ENCODE measurements around the gene IL20. TPM values are rescaled to one million over a fixed set of nuclear protein-coding genes. Genes with fewer than 3 reads are reported as not detected.

Gene IL20
- total RNA-seq, 2 experiments from 2014 or later: not detected

DNA sequence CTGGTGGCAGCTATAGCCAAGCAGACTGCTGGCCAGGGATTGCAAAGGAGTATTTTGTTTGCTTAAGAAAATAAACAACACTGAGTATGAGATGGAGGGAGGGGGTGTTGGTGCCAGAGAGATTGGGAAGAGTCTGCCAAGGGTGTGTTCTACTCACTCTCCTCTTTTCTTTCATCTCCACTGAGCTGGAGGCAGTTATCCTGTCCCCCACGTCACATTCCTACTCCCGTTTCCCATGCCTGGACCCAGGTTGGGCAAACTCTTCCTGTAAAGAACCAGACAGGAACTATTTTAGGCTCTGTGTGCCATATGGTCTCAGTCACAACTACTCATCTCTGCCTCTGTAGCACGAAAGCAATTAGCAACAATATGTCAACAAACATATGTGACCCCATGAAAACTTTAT, 30.4 kb downstream of the IL20 start:
- H3K9me2 ChIP-seq (ENCODE audit: insufficient read depth, low read length): no peaks in the 10 kb centered on the region
- no peaks in the 10 kb centered on the region for H3K9me3 ChIP-seq (ENCODE audit: low read length)
- CTCF ChIA-PET (ENCODE audit: unreplicated experiment): no interaction called here
- H3K4me2 ChIP-seq (ENCODE audit: low read length): no peak overlapping the region
- POLR2A ChIA-PET: interaction anchor here (0.7 kb wide), 1 partner anchor 10 kb away, joined by 4 read pairs; no protein-coding TSS in a partner anchor
- BruUV-seq (replicated peaks): no TSS peak
- H4K20me1 ChIP-seq (ENCODE audit: insufficient read depth, low read length): no peaks in the 10 kb centered on the region
- no peak for DNase-seq (ENCODE audit: low spot score)
- no peak overlapping the region for H2AFZ ChIP-seq (ENCODE audit: low read length)
- no peak overlapping the region for H3K27ac ChIP-seq (ENCODE audit: low read depth, low read length, poor library complexity, severe bottlenecking)
- intact Hi-C loops (cut with micrococcal nuclease; ENCODE audit: unreplicated experiment): no loop called here
- no peak overlapping the region for H3K4me3 ChIP-seq (ENCODE audit: low read depth, low read length, poor library complexity, severe bottlenecking)
- no peaks in the 10 kb centered on the region for H3K4me1 ChIP-seq (ENCODE audit: insufficient read depth, low read length, poor library complexity, severe bottlenecking)
- H3K36me3 ChIP-seq (ENCODE audit: insufficient read depth, low read length): no peaks in the 10 kb centered on the region
- H3K79me2 ChIP-seq (ENCODE audit: insufficient read depth, low read depth, low read length): no peaks in the 10 kb centered on the region
- TF ChIP-seq EZH2phosphoT487 (IDR thresholded peaks at IDR 0.05; ENCODE audit: borderline replicate concordance, low read depth, low read length): no peak
- TF ChIP-seq, protein P1, sequence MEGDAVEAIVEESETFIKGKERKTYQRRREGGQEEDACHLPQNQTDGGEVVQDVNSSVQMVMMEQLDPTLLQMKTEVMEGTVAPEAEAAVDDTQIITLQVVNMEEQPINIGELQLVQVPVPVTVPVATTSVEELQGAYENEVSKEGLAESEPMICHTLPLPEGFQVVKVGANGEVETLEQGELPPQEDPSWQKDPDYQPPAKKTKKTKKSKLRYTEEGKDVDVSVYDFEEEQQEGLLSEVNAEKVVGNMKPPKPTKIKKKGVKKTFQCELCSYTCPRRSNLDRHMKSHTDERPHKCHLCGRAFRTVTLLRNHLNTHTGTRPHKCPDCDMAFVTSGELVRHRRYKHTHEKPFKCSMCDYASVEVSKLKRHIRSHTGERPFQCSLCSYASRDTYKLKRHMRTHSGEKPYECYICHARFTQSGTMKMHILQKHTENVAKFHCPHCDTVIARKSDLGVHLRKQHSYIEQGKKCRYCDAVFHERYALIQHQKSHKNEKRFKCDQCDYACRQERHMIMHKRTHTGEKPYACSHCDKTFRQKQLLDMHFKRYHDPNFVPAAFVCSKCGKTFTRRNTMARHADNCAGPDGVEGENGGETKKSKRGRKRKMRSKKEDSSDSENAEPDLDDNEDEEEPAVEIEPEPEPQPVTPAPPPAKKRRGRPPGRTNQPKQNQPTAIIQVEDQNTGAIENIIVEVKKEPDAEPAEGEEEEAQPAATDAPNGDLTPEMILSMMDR (conservative IDR thresholded peaks at IDR 0.05; ENCODE audit: low read length): no peak

DNA sequence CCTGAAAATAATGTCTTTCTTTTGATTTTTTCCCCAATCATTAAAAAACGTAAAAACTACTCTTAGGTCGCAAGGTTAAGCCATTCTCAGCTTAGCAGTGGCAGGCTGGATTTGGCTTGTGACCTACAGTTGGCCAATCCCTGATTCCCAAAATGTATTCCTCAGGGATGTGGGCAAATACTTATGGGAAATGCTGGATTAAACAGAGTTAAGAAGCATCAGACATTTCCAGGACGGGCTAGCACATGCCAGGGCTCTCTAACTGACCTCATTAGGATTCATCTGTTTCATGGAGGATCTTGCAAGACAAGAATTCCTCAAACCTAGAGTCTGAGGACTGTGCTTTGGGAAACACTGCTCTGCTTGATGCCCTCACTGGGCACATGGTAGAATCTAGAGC, 30.8 kb downstream of the IL20 start:
- H3K4me3 ChIP-seq (ENCODE audit: low read depth, low read length, poor library complexity, severe bottlenecking): no peak overlapping the region
- ChIA-PET CTCF (ENCODE audit: unreplicated experiment) (no interaction called here), POLR2A (interaction anchor here (0.7 kb wide), 1 partner anchor 11 kb away, joined by 4 read pairs; no protein-coding TSS in a partner anchor)
- BruUV-seq (replicated peaks): no TSS peak
- no peak overlapping the region for H3K27ac ChIP-seq (ENCODE audit: low read depth, low read length, poor library complexity, severe bottlenecking)
- no peaks in the 10 kb centered on the region for H3K36me3 ChIP-seq (ENCODE audit: insufficient read depth, low read length)
- H3K4me2 ChIP-seq (ENCODE audit: low read length): no peak overlapping the region
- DNase-seq (ENCODE audit: low spot score): no peak
- no peaks in the 10 kb centered on the region for H4K20me1 ChIP-seq (ENCODE audit: insufficient read depth, low read length)
- no peaks in the 10 kb centered on the region for H3K9me2 ChIP-seq (ENCODE audit: insufficient read depth, low read length)
- TF ChIP-seq, protein P1 (conservative IDR thresholded peaks at IDR 0.05; ENCODE audit: low read length): no peak
- no peak for TF ChIP-seq EZH2phosphoT487 (IDR thresholded peaks at IDR 0.05; ENCODE audit: borderline replicate concordance, low read depth, low read length)
- intact Hi-C loops (cut with micrococcal nuclease; ENCODE audit: unreplicated experiment): no loop called here
- no peaks in the 10 kb centered on the region for H3K79me2 ChIP-seq (ENCODE audit: insufficient read depth, low read depth, low read length)
- H2AFZ ChIP-seq (ENCODE audit: low read length): no peak overlapping the region
- H3K9me3 ChIP-seq (ENCODE audit: low read length): no peaks in the 10 kb centered on the region
- no peaks in the 10 kb centered on the region for H3K4me1 ChIP-seq (ENCODE audit: insufficient read depth, low read length, poor library complexity, severe bottlenecking)

DNA sequence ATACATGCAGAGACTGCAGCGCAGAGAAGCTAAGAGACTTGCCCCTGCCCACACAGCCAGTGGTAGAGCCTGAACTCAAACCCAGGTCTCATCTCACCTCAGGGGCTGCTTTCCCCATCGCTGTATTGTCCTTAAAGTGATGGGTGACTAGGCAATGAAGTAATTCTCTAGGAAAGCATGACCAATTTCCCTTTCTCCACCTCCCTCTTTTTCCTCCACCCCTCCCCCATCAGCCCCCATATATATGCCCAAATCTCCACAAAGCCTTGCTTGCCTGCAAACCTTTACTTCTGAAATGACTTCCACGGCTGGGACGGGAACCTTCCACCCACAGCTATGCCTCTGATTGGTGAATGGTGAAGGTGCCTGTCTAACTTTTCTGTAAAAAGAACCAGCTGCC, 31.8 kb downstream of the IL20 start, which contains the start of gene IL24:
IL24 (plus strand) TSS at position 269 of the 400 bp plus-strand sequence. CDS start 390 bp downstream, outside the sequence.
- H3K4me3 ChIP-seq (ENCODE audit: low read depth, low read length, poor library complexity, severe bottlenecking): no peak within 1 kb of the TSS
- CTCF ChIA-PET (ENCODE audit: unreplicated experiment): no interaction called here
- H3K9me3 ChIP-seq (ENCODE audit: low read length): no peaks in the 10 kb centered on the region
- H3K79me2 ChIP-seq (ENCODE audit: insufficient read depth, low read depth, low read length): no peaks in the 10 kb centered on the region
- no peak for TF ChIP-seq EZH2phosphoT487 (IDR thresholded peaks at IDR 0.05; ENCODE audit: borderline replicate concordance, low read depth, low read length)
- TF ChIP-seq, protein P1 (conservative IDR thresholded peaks at IDR 0.05; ENCODE audit: low read length): no peak
- POLR2A ChIA-PET: interaction anchor here (0.7 kb wide), 1 partner anchor 74 kb away, joined by 3 read pairs; no protein-coding TSS in a partner anchor
- intact Hi-C loops (cut with micrococcal nuclease; ENCODE audit: unreplicated experiment): no loop called here
- H3K9me2 ChIP-seq (ENCODE audit: insufficient read depth, low read length): no peaks in the 10 kb centered on the region
- DNase-seq (ENCODE audit: low spot score): no peak
- no peak within 1 kb of the TSS for H3K27ac ChIP-seq (ENCODE audit: low read depth, low read length, poor library complexity, severe bottlenecking)
- no peak within 1 kb of the TSS for H2AFZ ChIP-seq (ENCODE audit: low read length)
- BruUV-seq (replicated peaks): no TSS peak
- no peak within 1 kb of the TSS for H3K4me2 ChIP-seq (ENCODE audit: low read length)
- no peaks in the 10 kb centered on the region for H3K4me1 ChIP-seq (ENCODE audit: insufficient read depth, low read length, poor library complexity, severe bottlenecking)
- H4K20me1 ChIP-seq (ENCODE audit: insufficient read depth, low read length): no peaks in the 10 kb centered on the region
- no peaks in the 10 kb centered on the region for H3K36me3 ChIP-seq (ENCODE audit: insufficient read depth, low read length)

Measured in OCI-LY7 (cell line).